ENCODE data around the gene SMYD2. TPM values are rescaled to one million over a fixed set of nuclear protein-coding genes. Genes with fewer than 3 reads are reported as not detected.

Gene SMYD2
- total RNA-seq, 1 experiment from 2014 or later = 27.2 TPM

DNA sequence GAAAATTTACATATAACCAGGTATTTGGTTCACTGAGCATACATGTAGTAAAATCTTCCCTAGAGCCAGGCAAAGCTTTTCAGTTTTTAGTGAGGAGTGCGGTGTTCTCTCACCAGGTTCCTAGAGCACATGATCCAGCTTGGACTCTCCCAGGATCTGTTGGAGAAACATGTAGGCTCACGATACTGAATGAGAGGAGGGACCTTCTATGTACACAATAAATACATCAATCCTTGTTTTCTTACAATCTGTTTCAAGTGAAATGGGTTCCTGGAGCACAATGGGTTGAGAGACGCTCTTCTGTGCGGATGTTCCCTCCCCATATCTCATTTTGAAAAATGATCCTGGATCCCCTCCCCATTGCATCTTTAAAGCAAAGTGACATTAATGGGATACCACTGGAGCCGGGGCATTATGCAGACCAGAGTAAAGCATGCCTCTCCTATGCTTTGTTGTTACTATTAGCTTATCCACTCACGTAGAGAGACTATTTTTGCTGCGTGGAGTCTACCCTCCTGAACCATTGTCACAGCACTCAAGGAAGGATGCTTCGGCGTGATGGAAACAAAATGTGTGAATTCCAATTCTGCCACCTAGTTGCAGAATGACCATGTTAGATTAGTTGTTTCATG lies 19.3 kb downstream of the SMYD2 start (continued):
- no peak for TF ChIP-seq YY1 (IDR thresholded peaks at IDR 0.05; ENCODE audit: extremely low read depth, insufficient replicate concordance, low read depth, low read length)

DNA sequence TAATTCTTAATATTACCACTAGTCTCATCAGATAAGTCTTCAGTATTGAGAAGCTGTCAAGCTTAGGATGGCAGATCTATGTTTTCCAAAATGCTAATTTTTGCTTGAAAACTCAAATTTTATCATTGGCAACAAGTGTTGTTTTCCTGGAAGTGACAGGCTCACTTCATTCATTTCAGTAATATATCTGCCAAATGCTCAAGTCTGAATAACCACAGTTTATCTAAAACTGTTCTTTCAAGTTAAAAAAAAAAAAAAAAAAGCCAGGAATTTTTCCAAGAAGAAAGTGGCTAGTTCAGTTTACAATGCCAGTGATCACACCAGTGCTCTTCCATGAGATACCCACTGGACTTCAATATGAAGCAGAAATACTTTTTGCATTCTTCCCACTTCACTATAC lies 20.6 kb downstream of the SMYD2 start:
- H3K27ac ChIP-seq (ENCODE audit: low read depth, low read length) = no peak overlapping the region
- no peak overlapping the region for H3K9ac ChIP-seq (ENCODE audit: low read length)
- H3K9me3 ChIP-seq (ENCODE audit: control insufficient read depth in 1 of 2, insufficient read depth in 1 of 2, low read depth in 1 of 2, low read length in 2 of 2) = no peaks in the 10 kb centered on the region
- no peaks in the 10 kb centered on the region for H3K4me1 ChIP-seq (ENCODE audit: control insufficient read depth in 1 of 2, insufficient read depth in 2 of 2, low read length in 2 of 2)
- RAD21 ChIA-PET (ENCODE audit: low non-redundant PET in 1 of 2, low total read pairs in 2 of 2, uncharacterized antibody in 2 of 2, unreplicated experiment in 2 of 2) = no interaction called here
- CTCF ChIA-PET = interaction anchor here (1.5 kb wide), 1 partner anchor 30 kb away, joined by 3 read pairs; no protein-coding TSS in a partner anchor
- DNase-seq (ENCODE audit: low read depth, low spot score) = no peak
- no peak overlapping the region for H3K4me3 ChIP-seq (replicated peaks in 1 of 2; ENCODE audit: low read depth in 1 of 2, low read length in 2 of 2)
- H2AFZ ChIP-seq (ENCODE audit: low read depth, low read length, poor library complexity, severe bottlenecking) = no peak overlapping the region
- H3K36me3 ChIP-seq (ENCODE audit: control insufficient read depth in 1 of 2, insufficient read depth in 2 of 2, low read length in 2 of 2) = no peaks in the 10 kb centered on the region
- no peaks in the 10 kb centered on the region for H3K9me2 ChIP-seq (ENCODE audit: insufficient read depth)
- ATAC-seq = no peak
- no TSS peak for BruUV-seq (replicated peaks)
- TF ChIP-seq RAD21 (IDR thresholded peaks at IDR 0.05; ENCODE audit: low read depth) = no peak
- TF ChIP-seq EGR1 (IDR thresholded peaks at IDR 0.05; ENCODE audit: low read depth) = no peak
- no peak for TF ChIP-seq ZNF274 (IDR thresholded peaks at IDR 0.05; ENCODE audit: low read depth, low read length)
- no peak for TF ChIP-seq FOSL1 (IDR thresholded peaks at IDR 0.05; ENCODE audit: low read depth)
- no peak for TF ChIP-seq YY1 (IDR thresholded peaks at IDR 0.05; ENCODE audit: extremely low read depth, insufficient replicate concordance, low read depth, low read length)
- TF ChIP-seq, protein P1, sequence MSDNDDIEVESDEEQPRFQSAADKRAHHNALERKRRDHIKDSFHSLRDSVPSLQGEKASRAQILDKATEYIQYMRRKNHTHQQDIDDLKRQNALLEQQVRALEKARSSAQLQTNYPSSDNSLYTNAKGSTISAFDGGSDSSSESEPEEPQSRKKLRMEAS (IDR thresholded peaks at IDR 0.05) = no peak
- no peak for TF ChIP-seq SIN3A (IDR thresholded peaks at IDR 0.05; ENCODE audit: low read depth)
- TF ChIP-seq, protein P2, sequence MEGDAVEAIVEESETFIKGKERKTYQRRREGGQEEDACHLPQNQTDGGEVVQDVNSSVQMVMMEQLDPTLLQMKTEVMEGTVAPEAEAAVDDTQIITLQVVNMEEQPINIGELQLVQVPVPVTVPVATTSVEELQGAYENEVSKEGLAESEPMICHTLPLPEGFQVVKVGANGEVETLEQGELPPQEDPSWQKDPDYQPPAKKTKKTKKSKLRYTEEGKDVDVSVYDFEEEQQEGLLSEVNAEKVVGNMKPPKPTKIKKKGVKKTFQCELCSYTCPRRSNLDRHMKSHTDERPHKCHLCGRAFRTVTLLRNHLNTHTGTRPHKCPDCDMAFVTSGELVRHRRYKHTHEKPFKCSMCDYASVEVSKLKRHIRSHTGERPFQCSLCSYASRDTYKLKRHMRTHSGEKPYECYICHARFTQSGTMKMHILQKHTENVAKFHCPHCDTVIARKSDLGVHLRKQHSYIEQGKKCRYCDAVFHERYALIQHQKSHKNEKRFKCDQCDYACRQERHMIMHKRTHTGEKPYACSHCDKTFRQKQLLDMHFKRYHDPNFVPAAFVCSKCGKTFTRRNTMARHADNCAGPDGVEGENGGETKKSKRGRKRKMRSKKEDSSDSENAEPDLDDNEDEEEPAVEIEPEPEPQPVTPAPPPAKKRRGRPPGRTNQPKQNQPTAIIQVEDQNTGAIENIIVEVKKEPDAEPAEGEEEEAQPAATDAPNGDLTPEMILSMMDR (IDR thresholded peaks at IDR 0.05 in 2 of 3, conservative IDR thresholded peaks at IDR 0.05 in 1 of 3; ENCODE audit: borderline replicate concordance in 1 of 3, insufficient read depth in 1 of 3, low read depth in 2 of 3, low read length in 2 of 3) = no peak
- no peak for TF ChIP-seq ELF1 (IDR thresholded peaks at IDR 0.05; ENCODE audit: borderline replicate concordance, low read depth)
- no peak for TF ChIP-seq POLR2AphosphoS5 (IDR thresholded peaks at IDR 0.05; ENCODE audit: low read depth, low read length)
- TF ChIP-seq TCF7L2 (IDR thresholded peaks at IDR 0.05; ENCODE audit: borderline replicate concordance, extremely low read depth, insufficient read depth, insufficient read length) = no peak
- TF ChIP-seq ZFX (IDR thresholded peaks at IDR 0.05) = no peak
- no peak for TF ChIP-seq CBX3 (IDR thresholded peaks at IDR 0.05; ENCODE audit: low read depth)
- no peak for TF ChIP-seq SRF (IDR thresholded peaks at IDR 0.05; ENCODE audit: low read depth)
- H3K4me2 ChIP-seq (ENCODE audit: low read length) = no peak overlapping the region
- intact Hi-C loops (cut with micrococcal nuclease) = no loop called here
- POLR2A ChIA-PET = no interaction called here
- no peaks in the 10 kb centered on the region for H4K20me1 ChIP-seq (ENCODE audit: insufficient read depth)
- H3K79me2 ChIP-seq (ENCODE audit: insufficient read depth, low read length) = no peaks in the 10 kb centered on the region
- no peaks in the 10 kb centered on the region for H3K27me3 ChIP-seq (ENCODE audit: insufficient read depth, low read length)
